Measurements from ENCODE around the gene NR1H4. TPM values are rescaled to one million over a fixed set of nuclear protein-coding genes. Genes with fewer than 3 reads are reported as not detected.

Gene NR1H4
- total and polyA plus RNA-seq, 4 donors, result 0.40 to 2.9 (median 0.75) TPM

DNA sequence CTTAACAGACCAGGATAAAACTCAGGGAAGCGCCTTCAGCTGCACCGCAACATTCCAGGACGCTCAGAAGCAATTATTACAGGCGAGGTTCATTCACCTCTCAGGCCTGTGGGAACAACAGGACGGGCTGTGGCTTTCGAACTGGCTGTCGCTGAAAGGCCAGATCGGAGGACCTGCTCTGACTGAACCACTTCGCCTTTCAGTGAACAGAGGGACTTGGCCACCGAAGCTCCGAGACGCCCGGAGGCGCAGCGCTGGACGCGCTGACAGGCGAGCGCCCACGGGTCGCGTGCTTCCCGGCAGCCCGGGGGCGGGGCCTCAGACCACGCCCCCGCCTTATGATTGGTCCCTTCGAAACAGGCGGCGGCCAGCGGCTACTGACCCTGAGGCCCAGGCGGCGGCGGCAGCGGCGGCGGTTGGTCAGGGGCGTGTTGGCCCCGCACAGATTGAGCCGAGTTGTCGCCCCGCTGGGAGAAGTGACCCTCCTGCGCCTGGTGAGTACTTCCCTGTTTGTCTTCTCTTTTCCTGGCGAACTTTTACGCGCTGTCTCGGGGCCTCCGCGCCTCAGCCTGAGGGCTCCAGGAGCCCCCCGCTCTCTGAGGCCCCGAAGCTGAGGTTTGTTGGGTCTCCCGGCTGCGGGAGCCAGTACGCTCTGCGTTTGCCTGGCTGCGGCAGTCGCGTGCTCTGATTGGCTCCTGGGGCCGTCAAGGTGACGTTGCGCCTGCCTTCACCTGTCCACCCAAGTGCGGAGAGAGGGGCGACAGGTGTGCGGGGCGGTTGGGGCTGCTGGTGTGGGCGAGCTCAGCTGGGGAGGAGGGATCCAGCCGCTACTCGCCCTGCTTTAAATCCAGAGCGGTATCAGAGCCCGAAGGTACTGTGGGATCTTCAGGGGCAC lies 99.9 kb downstream of the NR1H4 start, which contains the start of gene GAS2L3:
Gene GAS2L3, plus strand, starts transcription at position 393 of the 895 bp plus-strand sequence. CDS start 21,221 bp downstream, outside the sequence.
- Histone ChIP-seq H3K9me3 (ENCODE audit: control insufficient read depth, insufficient read depth, low read length) (no peaks in the 10 kb centered on the region), H3K36me3 (ENCODE audit: control insufficient read depth, insufficient read depth, low read length) (no peaks in the 10 kb centered on the region), H3K4me1 (ENCODE audit: control insufficient read depth, insufficient read depth, low read length) (peaks cover 13% of the 10 kb centered on the region), H3K4me3 (ENCODE audit: low read depth, low read length) (peak within 1 kb of the TSS; percentile 94), H3K27ac (ENCODE audit: low read depth, low read length) (peak within 1 kb of the TSS; percentile 89), H3K27me3 (ENCODE audit: control insufficient read depth, insufficient read depth, low read length) (peaks cover 2% of the 10 kb centered on the region)
- peak; percentile 69 to 95 (median 80) for DNase-seq (ENCODE audit: low read depth in 4 of 6, low spot score in 6 of 6)
- under 1% methylated on average over 68 of the region's 70 CpGs for WGBS (ENCODE audit: insufficient coverage)

DNA sequence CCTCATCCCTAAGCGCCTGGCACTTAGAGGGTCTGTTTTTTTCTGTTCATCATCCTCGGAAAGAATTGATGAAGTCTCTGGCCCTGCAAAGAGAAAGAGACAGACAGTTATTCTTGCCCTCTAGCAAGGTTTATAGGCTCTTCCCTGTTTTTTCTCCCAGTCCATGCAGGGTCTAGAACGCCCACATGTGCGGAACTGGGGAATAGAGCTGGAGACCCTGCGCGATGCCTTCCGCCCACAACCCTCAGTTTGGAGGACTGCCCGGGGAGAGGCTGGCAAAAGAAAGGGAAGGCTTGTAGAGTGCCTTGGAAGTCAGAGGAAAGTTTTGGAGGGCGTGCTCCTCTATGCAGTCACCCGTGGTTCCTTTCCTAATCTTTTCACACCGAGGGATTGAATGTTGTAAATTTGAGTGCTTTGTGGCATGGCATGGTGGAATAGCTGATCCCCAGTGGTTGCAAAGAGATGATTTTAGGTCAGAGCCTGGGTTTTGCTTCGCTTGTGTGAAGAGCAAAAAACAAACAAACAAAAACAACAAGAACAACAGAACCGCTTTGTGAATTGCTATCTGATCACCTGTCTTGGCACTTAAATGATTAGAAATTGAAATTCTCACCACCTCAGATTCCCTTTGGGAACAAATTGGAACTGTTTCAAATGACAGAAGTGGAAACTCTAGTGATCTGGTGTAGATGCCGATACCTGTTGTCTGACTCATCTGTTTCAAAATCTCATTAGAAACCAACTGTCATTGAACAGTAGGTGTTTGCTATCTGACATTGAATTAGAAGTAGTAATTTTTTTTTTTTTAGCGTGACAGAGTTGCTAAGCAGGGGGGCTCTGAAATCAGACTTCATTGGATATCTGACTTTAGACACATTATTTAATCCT lies 100.8 kb downstream of the NR1H4 start:
- peak in 3 of 6 donors; percentile 25 to 77 (median 47) for DNase-seq (ENCODE audit: low read depth in 4 of 6, low spot score in 6 of 6)
- Histone ChIP-seq H3K36me3 (ENCODE audit: control insufficient read depth, insufficient read depth, low read length) (no peaks in the 10 kb centered on the region), H3K4me1 (ENCODE audit: control insufficient read depth, insufficient read depth, low read length) (peaks cover 13% of the 10 kb centered on the region), H3K27me3 (ENCODE audit: control insufficient read depth, insufficient read depth, low read length) (no peaks in the 10 kb centered on the region), H3K9me3 (ENCODE audit: control insufficient read depth, insufficient read depth, low read length) (no peaks in the 10 kb centered on the region), H3K4me3 (ENCODE audit: low read depth, low read length) (peak overlapping the region; percentile 94), H3K27ac (ENCODE audit: low read depth, low read length) (peak overlapping the region; percentile 89)
- 0% methylated on average over 10 of the region's 15 CpGs for WGBS (ENCODE audit: insufficient coverage)

DNA sequence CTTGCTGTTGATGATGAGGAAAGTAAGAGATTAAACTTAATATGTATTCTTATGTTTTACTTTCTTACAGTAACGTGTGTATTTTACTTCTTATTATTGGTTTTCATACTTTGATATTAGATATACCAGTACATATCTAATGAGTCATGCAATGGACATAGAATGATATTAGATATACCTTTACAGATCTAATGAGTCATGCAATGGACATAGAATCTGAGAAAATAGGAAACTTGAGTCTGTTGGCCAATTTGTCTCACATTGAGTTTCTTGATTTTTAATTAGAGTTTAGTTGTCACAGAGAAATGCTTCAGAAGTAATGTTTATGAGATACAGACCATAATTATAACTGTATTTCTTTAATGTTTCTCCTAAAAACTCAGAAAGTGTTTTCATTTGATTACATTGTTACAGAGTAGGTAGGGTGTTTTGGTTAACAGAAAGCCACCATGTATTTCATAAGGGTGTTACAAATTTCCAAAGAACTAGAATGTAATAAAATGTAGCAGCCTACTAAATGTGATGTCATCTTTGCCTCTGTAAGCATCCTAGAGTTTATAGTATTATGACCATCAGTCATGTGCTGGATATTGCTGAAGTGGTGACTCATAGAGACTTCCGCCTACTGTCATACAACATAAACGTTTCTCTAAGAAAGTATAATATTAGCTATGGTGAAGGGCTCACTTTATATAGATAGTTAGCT lies 102.8 kb downstream of the NR1H4 start:
- Histone ChIP-seq H3K4me1 (ENCODE audit: control insufficient read depth, insufficient read depth, low read length) (peaks cover 13% of the 10 kb centered on the region), H3K27ac (ENCODE audit: low read depth, low read length) (no peak overlapping the region), H3K4me3 (ENCODE audit: low read depth, low read length) (no peak overlapping the region), H3K36me3 (ENCODE audit: control insufficient read depth, insufficient read depth, low read length) (no peaks in the 10 kb centered on the region), H3K9me3 (ENCODE audit: control insufficient read depth, insufficient read depth, low read length) (no peaks in the 10 kb centered on the region), H3K27me3 (ENCODE audit: control insufficient read depth, insufficient read depth, low read length) (no peaks in the 10 kb centered on the region)
- DNase-seq (ENCODE audit: low read depth in 4 of 6, low spot score in 6 of 6), result no peak
- WGBS (ENCODE audit: insufficient coverage), result no CpG with 5 or more reads among the region's 3 CpGs

DNA sequence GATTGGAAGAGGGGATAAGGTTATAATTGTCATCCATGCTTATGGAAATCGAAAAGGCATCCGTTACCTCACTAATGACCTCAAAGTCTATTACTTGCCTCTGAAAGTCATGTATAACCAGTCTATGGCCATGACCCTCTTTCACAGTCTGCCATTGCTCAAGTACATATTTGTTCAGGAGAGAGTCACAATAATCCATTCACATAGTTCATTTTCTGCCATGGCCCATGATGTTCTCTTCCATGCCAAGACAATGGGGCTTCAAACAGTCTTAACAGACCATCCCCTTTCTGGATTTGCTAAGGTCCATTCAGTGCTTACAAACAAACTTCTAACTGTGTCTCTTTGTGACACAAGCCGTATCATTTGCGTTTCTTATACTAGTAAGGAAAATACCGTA lies 105.3 kb downstream of the NR1H4 start:
- no peaks in the 10 kb centered on the region for H3K27me3 ChIP-seq (ENCODE audit: control insufficient read depth, insufficient read depth, low read length)
- H3K9me3 ChIP-seq (ENCODE audit: control insufficient read depth, insufficient read depth, low read length), result peaks cover 3% of the 10 kb centered on the region
- DNase-seq (ENCODE audit: low read depth in 4 of 6, low spot score in 6 of 6), result no peak
- H3K36me3 ChIP-seq (ENCODE audit: control insufficient read depth, insufficient read depth, low read length), result no peaks in the 10 kb centered on the region
- WGBS (ENCODE audit: insufficient coverage), result 60% methylated on average over 2 of the region's 5 CpGs
- H3K4me1 ChIP-seq (ENCODE audit: control insufficient read depth, insufficient read depth, low read length), result peaks cover 5% of the 10 kb centered on the region
- H3K4me3 ChIP-seq (ENCODE audit: low read depth, low read length), result no peak overlapping the region
- no peak overlapping the region for H3K27ac ChIP-seq (ENCODE audit: low read depth, low read length)

DNA sequence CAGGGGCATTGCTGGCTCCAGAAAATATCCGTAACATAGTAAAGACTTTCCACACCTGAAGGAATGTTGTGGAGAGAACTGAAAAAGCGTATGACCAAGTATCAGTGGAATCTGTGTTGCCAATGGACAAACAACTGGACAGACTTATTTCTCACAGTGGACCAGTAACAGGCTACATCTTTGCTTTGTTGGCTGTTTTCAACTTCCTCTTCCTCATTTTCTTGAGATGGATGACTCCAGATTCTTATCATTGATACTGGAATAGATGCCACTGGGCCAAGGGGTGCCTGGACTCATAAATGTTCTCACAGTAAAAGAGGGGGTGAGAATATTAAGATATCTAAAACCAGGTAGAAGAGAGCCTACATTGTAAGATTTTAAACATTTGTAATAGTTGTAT lies 106.2 kb downstream of the NR1H4 start:
- DNase-seq (ENCODE audit: low read depth in 4 of 6, low spot score in 6 of 6), result no peak
- 100% methylated on average over 1 of the region's 2 CpGs for WGBS (ENCODE audit: insufficient coverage)
- no peak overlapping the region for H3K4me3 ChIP-seq (ENCODE audit: low read depth, low read length)
- H3K9me3 ChIP-seq (ENCODE audit: control insufficient read depth, insufficient read depth, low read length), result peaks cover 3% of the 10 kb centered on the region
- H3K4me1 ChIP-seq (ENCODE audit: control insufficient read depth, insufficient read depth, low read length), result no peaks in the 10 kb centered on the region
- no peaks in the 10 kb centered on the region for H3K27me3 ChIP-seq (ENCODE audit: control insufficient read depth, insufficient read depth, low read length)
- no peak overlapping the region for H3K27ac ChIP-seq (ENCODE audit: low read depth, low read length)
- no peaks in the 10 kb centered on the region for H3K36me3 ChIP-seq (ENCODE audit: control insufficient read depth, insufficient read depth, low read length)

- WGBS (ENCODE audit: insufficient coverage), result 95% methylated on average over 3 of the region's 3 CpGs
Observed at GRCh38 chr12:100584256-100584655, 110.6 kb downstream of the NR1H4 start.

GRCh38 chr12:100591979-100592378 lies 118.3 kb downstream of the NR1H4 start:
- Histone ChIP-seq H3K36me3 (ENCODE audit: control insufficient read depth, insufficient read depth, low read length) (no peaks in the 10 kb centered on the region), H3K27me3 (ENCODE audit: control insufficient read depth, insufficient read depth, low read length) (no peaks in the 10 kb centered on the region), H3K27ac (ENCODE audit: low read depth, low read length) (peak overlapping the region; percentile 45), H3K9me3 (ENCODE audit: control insufficient read depth, insufficient read depth, low read length) (peaks cover 4% of the 10 kb centered on the region), H3K4me3 (ENCODE audit: low read depth, low read length) (no peak overlapping the region), H3K4me1 (ENCODE audit: control insufficient read depth, insufficient read depth, low read length) (no peaks in the 10 kb centered on the region)
- WGBS (ENCODE audit: insufficient coverage), result no CpG with 5 or more reads among the region's 4 CpGs
- no peak for DNase-seq (ENCODE audit: low read depth in 4 of 6, low spot score in 6 of 6)

More at GRCh38 chr12:100584256-100584655, 110.6 kb downstream of the NR1H4 start:
- H3K36me3 ChIP-seq (ENCODE audit: control insufficient read depth, insufficient read depth, low read length), result no peaks in the 10 kb centered on the region
- peaks cover 5% of the 10 kb centered on the region for H3K9me3 ChIP-seq (ENCODE audit: control insufficient read depth, insufficient read depth, low read length)
- H3K27ac ChIP-seq (ENCODE audit: low read depth, low read length), result no peak overlapping the region
- no peaks in the 10 kb centered on the region for H3K27me3 ChIP-seq (ENCODE audit: control insufficient read depth, insufficient read depth, low read length)
- H3K4me1 ChIP-seq (ENCODE audit: control insufficient read depth, insufficient read depth, low read length), result no peaks in the 10 kb centered on the region
- H3K4me3 ChIP-seq (ENCODE audit: low read depth, low read length), result no peak overlapping the region
- DNase-seq (ENCODE audit: low read depth in 4 of 6, low spot score in 6 of 6), result no peak

GRCh38 chr12:100593490-100593889 lies 119.8 kb downstream of the NR1H4 start:
- H3K27ac ChIP-seq (ENCODE audit: low read depth, low read length), result peak overlapping the region; percentile 81
- WGBS (ENCODE audit: insufficient coverage), result 17% methylated on average over 2 of the region's 5 CpGs
- no peaks in the 10 kb centered on the region for H3K36me3 ChIP-seq (ENCODE audit: control insufficient read depth, insufficient read depth, low read length)
- H3K4me1 ChIP-seq (ENCODE audit: control insufficient read depth, insufficient read depth, low read length), result no peaks in the 10 kb centered on the region
- peak overlapping the region; percentile 18 for H3K4me3 ChIP-seq (ENCODE audit: low read depth, low read length)
- peaks cover 2% of the 10 kb centered on the region for H3K9me3 ChIP-seq (ENCODE audit: control insufficient read depth, insufficient read depth, low read length)
- DNase-seq (ENCODE audit: low read depth in 4 of 6, low spot score in 6 of 6), result peak in 2 of 6 donors; percentile 40 to 66
- no peaks in the 10 kb centered on the region for H3K27me3 ChIP-seq (ENCODE audit: control insufficient read depth, insufficient read depth, low read length)

- WGBS (ENCODE audit: insufficient coverage), result no CpG with 5 or more reads among the region's 1 CpG
- no peak for DNase-seq (ENCODE audit: low read depth in 4 of 6, low spot score in 6 of 6)
Observed at GRCh38 chr12:100601626-100602025, 128.0 kb downstream of the NR1H4 start.

More at GRCh38 chr12:100601626-100602025, 128.0 kb downstream of the NR1H4 start:
- H3K36me3 ChIP-seq (ENCODE audit: control insufficient read depth, insufficient read depth, low read length), result no peaks in the 10 kb centered on the region
- H3K4me3 ChIP-seq (ENCODE audit: low read depth, low read length), result no peak overlapping the region
- H3K9me3 ChIP-seq (ENCODE audit: control insufficient read depth, insufficient read depth, low read length), result no peaks in the 10 kb centered on the region
- no peak overlapping the region for H3K27ac ChIP-seq (ENCODE audit: low read depth, low read length)
- H3K27me3 ChIP-seq (ENCODE audit: control insufficient read depth, insufficient read depth, low read length), result no peaks in the 10 kb centered on the region
- no peaks in the 10 kb centered on the region for H3K4me1 ChIP-seq (ENCODE audit: control insufficient read depth, insufficient read depth, low read length)
